CD14-positive monocyte (primary cell): ENCODE results near the gene ITPRIPL2. TPM values are rescaled to one million over a fixed set of nuclear protein-coding genes. Genes with fewer than 3 reads are reported as not detected.
A peak's percentile ranks its signal among the peaks of the same experiment; 100 is the strongest.

ENCODE experiments used
- DNase-seq, 3 donors: peaks; one replicate each; pipeline ENCODE4 v3.0.0-alpha.2; 2011 to 2022
- H2AFZ ChIP-seq: 2 replicates; pipeline ENCODE4 v1.6.0; 2012; ENCODE audit warnings: mild to moderate bottlenecking, low read depth, low read length, inconsistent platforms; ENCODE audit not compliant: insufficient read depth, poor library complexity, severe bottlenecking
- H3K27ac ChIP-seq, 2 donors: 1 replicate in 1 of 2; 2 replicates in 1 of 2; pipeline ENCODE4 v1.5.1; 2012 to 2013; ENCODE audit warnings: low read length in 2 of 2, control low read depth in 1 of 2, inconsistent platforms in 1 of 2, low read depth in 1 of 2, mild to moderate bottlenecking in 1 of 2
- H3K27me3 ChIP-seq, 2 donors: one replicate each; pipeline versions ENCODE4 v1.6.0 to v1.6.1; 2011 to 2013; ENCODE audit warnings: low read length in 2 of 2; ENCODE audit not compliant: control insufficient read depth in 2 of 2, insufficient read depth in 2 of 2
- H3K36me3 ChIP-seq, 2 donors: replicated peaks in 1 of 2; 1 replicate in 1 of 2; 2 replicates in 1 of 2; pipeline versions ENCODE4 v1.5.1 to v1.6.1; 2012 to 2013; ENCODE audit warnings: low read length in 2 of 2, control low read depth in 1 of 2, inconsistent platforms in 1 of 2, mild to moderate bottlenecking in 1 of 2; ENCODE audit not compliant: insufficient read depth in 2 of 2, control insufficient read depth in 1 of 2
- H3K4me1 ChIP-seq, 2 donors: 1 replicate in 1 of 2; 2 replicates in 1 of 2; pipeline versions ENCODE4 v1.5.1 to v1.6.1; 2012 to 2013; ENCODE audit warnings: low read length in 2 of 2, control low read depth in 1 of 2, inconsistent platforms in 1 of 2, mild to moderate bottlenecking in 1 of 2, moderate library complexity in 1 of 2; ENCODE audit not compliant: insufficient read depth in 2 of 2, control insufficient read depth in 1 of 2
- H3K4me2 ChIP-seq: replicated peaks from 2 replicates; pipeline ENCODE3; 2012; ENCODE audit warnings: low read length, moderate library complexity, mild to moderate bottlenecking; ENCODE audit not compliant: poor library complexity, severe bottlenecking; ENCODE audit errors: extremely low read depth
- H3K4me3 ChIP-seq, 3 experiments: fragments of 200-600 bp in 1 of 3; sonication (generic) in 1 of 3; replicated peaks in 1 of 3; 1 replicate in 2 of 3; 2 replicates in 1 of 3; pipeline ENCODE4 v1.5.1; 2011 to 2013; ENCODE audit warnings: low read length in 3 of 3, mild to moderate bottlenecking in 3 of 3, control low read depth in 2 of 3, low read depth in 2 of 3, inconsistent platforms in 1 of 3, moderate library complexity in 1 of 3
- H3K79me2 ChIP-seq: 2 replicates; pipeline ENCODE4 v1.6.0; 2012; ENCODE audit warnings: mild to moderate bottlenecking, control low read depth, inconsistent platforms, low read length, moderate library complexity; ENCODE audit not compliant: insufficient read depth
- H3K9ac ChIP-seq: 2 replicates; pipeline ENCODE4 v1.6.0; 2017; ENCODE audit warnings: low read length, mild to moderate bottlenecking; ENCODE audit not compliant: insufficient read depth, poor library complexity, severe bottlenecking
- H3K9me3 ChIP-seq, 2 donors: replicated peaks in 1 of 2; 1 replicate in 1 of 2; 2 replicates in 1 of 2; pipeline versions ENCODE4 v1.5.1 to v1.6.1; 2012 to 2013; ENCODE audit warnings: low read length in 2 of 2, control low read depth in 1 of 2; ENCODE audit not compliant: control insufficient read depth in 1 of 2, insufficient read depth in 1 of 2
- H4K20me1 ChIP-seq: 2 replicates; pipeline ENCODE4 v1.6.0; 2012; ENCODE audit warnings: mild to moderate bottlenecking, low read length, control low read depth, moderate library complexity; ENCODE audit not compliant: insufficient read depth
- H3K27ac Mint-ChIP-seq, 7 donors: one replicate each; pipeline ENCODE4 v1.8.0; 2020; ENCODE audit warnings: mild to moderate bottlenecking in 7 of 7, mixed read lengths in 7 of 7, moderate library complexity in 6 of 7, inconsistent platforms in 2 of 7
- H3K27me3 Mint-ChIP-seq, 3 donors: one replicate each; pipeline ENCODE4 v1.8.0; 2021 to 2022; ENCODE audit warnings: low read depth in 3 of 3, mild to moderate bottlenecking in 3 of 3, mixed read lengths in 3 of 3, moderate library complexity in 3 of 3, inconsistent platforms in 1 of 3
- H3K36me3 Mint-ChIP-seq, 2 donors: one replicate each; pipeline ENCODE4 v1.8.0; 2020; ENCODE audit warnings: mixed read lengths in 2 of 2, inconsistent platforms in 1 of 2, mild to moderate bottlenecking in 1 of 2
- H3K4me1 Mint-ChIP-seq: one replicate; pipeline ENCODE4 v1.8.0; 2020; ENCODE audit warnings: mild to moderate bottlenecking, mixed read lengths
- H3K4me3 Mint-ChIP-seq, 2 donors: one replicate each; pipeline ENCODE4 v1.8.0; 2020; ENCODE audit warnings: mild to moderate bottlenecking in 2 of 2, mixed read lengths in 2 of 2, moderate library complexity in 1 of 2
- H3K9me3 Mint-ChIP-seq, 7 donors: one replicate each; pipeline ENCODE4 v1.8.0; 2020 to 2022; ENCODE audit warnings: mixed read lengths in 7 of 7, mild to moderate bottlenecking in 6 of 7, moderate library complexity in 6 of 7, inconsistent platforms in 2 of 7
- CTCF ChIP-seq: fragments of 200-600 bp; IDR thresholded peaks from one replicate; pipeline ENCODE4 v1.8.0; 2022; ENCODE audit warnings: antibody characterized with exemption, mild to moderate bottlenecking
- WGBS: methylation state at CpG from one replicate; pipeline ENCODE4 v1.1.5; 2013; ENCODE audit warnings: missing lambda C conversion rate; ENCODE audit not compliant: insufficient coverage; 5-methylcytosine and 5-hydroxymethylcytosine counted together
- intact Hi-C, 2 donors: fragments of 100-400 bp; cut with micrococcal nuclease; formaldehyde crosslinking; loops; one replicate each; pipeline versions ENCODE4 v1.15.0 to v1.15.1; 2023
- polyA plus RNA-seq, 3 donors: library from polyadenylated mRNA; depleted of rRNA in 1 of 3; unstranded in 2 of 3; stranded (reverse) in 1 of 3; fragments of 300-500 nt in 2 of 3; fragments of >200 nt in 1 of 3; fragmentation: Illumina TruSeq in 2 of 3; gene quantifications; 1 replicate in 2 of 3; 2 replicates in 1 of 3; pipeline ENCODE4 v1.2.3, GENCODE V29; 2012 to 2021

ITPRIPL2 gene
- polyA plus RNA-seq, 3 donors = 7.9 to 9.0 (median 8.2) TPM

- no peaks in the 10 kb centered on the region for H3K79me2 ChIP-seq
- Mint-ChIP-seq H3K27ac (no peak overlapping the region), H3K36me3 (no peaks in the 10 kb centered on the region), H3K9me3 (peaks cover 3 to 11% (median 6%) of the 10 kb centered on the region in 7 donors), H3K4me3 (no peak overlapping the region), H3K4me1 (peaks cover 27% of the 10 kb centered on the region), H3K27me3 (peaks cover 8 to 15% (median 12%) of the 10 kb centered on the region in 3 donors)
- H3K27ac ChIP-seq = no peak overlapping the region
- peaks cover 0 to 3% of the 10 kb centered on the region in 2 donors for H3K9me3 ChIP-seq
- intact Hi-C loops = no loop called here
- peaks cover 14 to 19% of the 10 kb centered on the region in 2 donors for H3K4me1 ChIP-seq
- no peak overlapping the region for H3K4me3 ChIP-seq
- peaks cover 0 to 5% of the 10 kb centered on the region in 2 donors for H3K27me3 ChIP-seq
- H4K20me1 ChIP-seq = no peaks in the 10 kb centered on the region
- WGBS = 95% methylated on average over 5 of the region's 6 CpGs
- TF ChIP-seq CTCF = no peak
- H3K4me2 ChIP-seq = no peak overlapping the region
- H3K36me3 ChIP-seq = no peaks in the 10 kb centered on the region
- H2AFZ ChIP-seq = no peak overlapping the region
- no peak for DNase-seq
- H3K9ac ChIP-seq = no peak overlapping the region
Observed at GRCh38 chr16:19090916-19091315, 22.8 kb upstream of the ITPRIPL2 start.

- H4K20me1 ChIP-seq = no peaks in the 10 kb centered on the region
- no peak overlapping the region for H3K4me3 Mint-ChIP-seq
- no peak for DNase-seq
- TF ChIP-seq CTCF = no peak
- peak overlapping the region in 1 of 2 donors; percentile 22 for H3K27ac ChIP-seq
- H3K4me1 ChIP-seq = peaks cover 3 to 6% of the 10 kb centered on the region in 2 donors
- WGBS = no CpG with 5 or more reads among the region's 2 CpGs
- peaks cover 18% of the 10 kb centered on the region for H3K4me1 Mint-ChIP-seq
- peaks cover 4 to 13% (median 9%) of the 10 kb centered on the region in 3 donors for H3K27me3 Mint-ChIP-seq
- no peak overlapping the region for H3K9ac ChIP-seq
- peak overlapping the region in 2 of 7 donors; percentile 36 to 37 for H3K27ac Mint-ChIP-seq
- no peak overlapping the region for H2AFZ ChIP-seq
- peaks cover 0 to 3% of the 10 kb centered on the region in 2 donors for H3K9me3 ChIP-seq
- no peaks in the 10 kb centered on the region for H3K36me3 ChIP-seq
- H3K4me2 ChIP-seq = no peak overlapping the region
- H3K79me2 ChIP-seq = no peaks in the 10 kb centered on the region
- intact Hi-C loops = no loop called here
- H3K9me3 Mint-ChIP-seq = peaks cover 3 to 11% (median 8%) of the 10 kb centered on the region in 7 donors
- no peaks in the 10 kb centered on the region for H3K27me3 ChIP-seq
- no peak overlapping the region for H3K4me3 ChIP-seq
- H3K36me3 Mint-ChIP-seq = no peaks in the 10 kb centered on the region
Observed at GRCh38 chr16:19092653-19093410, 20.9 kb upstream of the ITPRIPL2 start.
